ENCODE measurements around the gene ANGPT4.

ANGPT4 gene

DNA sequence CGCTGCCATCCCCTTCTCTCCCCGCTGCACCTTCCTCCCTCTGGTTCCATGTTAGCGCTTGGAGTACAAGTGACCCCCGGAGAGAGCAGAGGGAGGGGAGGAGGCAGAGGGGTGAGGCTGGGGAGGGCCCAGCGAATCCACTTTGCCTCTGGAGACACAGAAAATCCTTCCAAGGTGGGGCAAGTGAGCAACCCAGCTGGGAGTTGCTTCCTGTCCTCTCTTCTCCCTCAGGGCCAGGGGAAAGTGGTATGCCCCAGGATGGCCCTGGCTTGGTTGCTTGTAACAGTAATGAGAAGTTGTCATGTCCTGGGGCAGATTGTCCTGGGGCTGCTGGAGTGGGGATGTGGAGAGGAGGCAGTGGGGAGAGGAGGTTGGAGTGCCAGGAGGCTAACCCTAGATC, 691 bp upstream of the ANGPT4 start:
- no peaks in the 10 kb centered on the region for H3K36me3 ChIP-seq
- H3K27me3 ChIP-seq (ENCODE audit: insufficient read depth, low read depth, severe bottlenecking): no peaks in the 10 kb centered on the region
- H3K27ac ChIP-seq: no peak overlapping the region
- no peak overlapping the region for H3K4me3 ChIP-seq (ENCODE audit: low read depth, low read length)
- no peak for DNase-seq
- no peaks in the 10 kb centered on the region for H3K9me3 ChIP-seq (ENCODE audit: severe bottlenecking)
- TF ChIP-seq CTCF (IDR thresholded peaks at IDR 0.05; ENCODE audit: low read depth, low read length): no peak

DNA sequence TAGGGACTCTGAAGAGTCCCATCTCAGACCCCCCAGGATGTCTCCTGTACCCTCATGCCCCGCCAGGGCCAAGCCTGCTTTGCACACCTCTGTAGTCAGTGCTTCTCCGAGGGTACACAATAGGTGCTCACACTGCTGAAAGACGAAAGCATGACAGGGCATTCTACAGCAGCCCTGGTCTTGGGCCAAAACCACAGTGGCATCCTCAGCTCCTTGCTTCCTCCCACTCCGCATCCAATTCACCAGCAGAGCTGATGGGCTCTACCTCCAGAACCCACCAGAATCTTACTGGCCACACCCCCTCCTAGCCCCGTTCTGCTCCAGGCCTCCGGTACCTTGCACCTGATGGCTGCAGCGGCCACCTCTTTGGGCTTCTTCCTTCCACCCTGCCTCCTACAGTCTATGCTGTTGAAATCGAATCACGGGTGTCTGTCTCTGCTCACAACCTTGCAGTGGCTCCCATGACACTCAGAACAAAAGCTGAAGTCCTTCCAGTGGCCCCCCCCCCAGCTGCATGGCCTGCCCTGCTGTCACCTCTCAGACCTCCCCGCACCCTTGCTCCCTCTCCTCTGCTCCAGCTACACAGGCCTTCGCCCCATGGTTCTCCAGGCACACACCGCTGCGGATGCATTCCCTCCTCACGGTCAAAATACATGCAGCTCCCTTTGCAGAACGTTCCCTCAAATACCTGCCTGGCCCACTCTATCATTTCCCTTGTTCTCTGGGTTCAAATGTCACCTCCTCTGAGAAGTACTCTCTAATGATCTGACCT, 1.2 kb downstream of the ANGPT4 start:
- no peak for DNase-seq
- Histone ChIP-seq H3K36me3 (no peaks in the 10 kb centered on the region), H3K27me3 (ENCODE audit: insufficient read depth, low read depth, severe bottlenecking) (no peaks in the 10 kb centered on the region), H3K4me3 (ENCODE audit: low read depth, low read length) (no peak overlapping the region), H3K27ac (no peak overlapping the region), H3K9me3 (ENCODE audit: severe bottlenecking) (no peaks in the 10 kb centered on the region)
- TF ChIP-seq CTCF (IDR thresholded peaks at IDR 0.05; ENCODE audit: low read depth, low read length): no peak

- Histone ChIP-seq H3K9me3 (ENCODE audit: severe bottlenecking) (no peaks in the 10 kb centered on the region), H3K36me3 (no peaks in the 10 kb centered on the region), H3K4me3 (ENCODE audit: low read depth, low read length) (no peak overlapping the region), H3K27ac (no peak overlapping the region), H3K27me3 (ENCODE audit: insufficient read depth, low read depth, severe bottlenecking) (no peaks in the 10 kb centered on the region)
- no peak for TF ChIP-seq CTCF (IDR thresholded peaks at IDR 0.05; ENCODE audit: low read depth, low read length)
- DNase-seq: no peak
These were observed 2.8 kb downstream of the ANGPT4 start for GRCh38 chr20:913306-913849.

DNA sequence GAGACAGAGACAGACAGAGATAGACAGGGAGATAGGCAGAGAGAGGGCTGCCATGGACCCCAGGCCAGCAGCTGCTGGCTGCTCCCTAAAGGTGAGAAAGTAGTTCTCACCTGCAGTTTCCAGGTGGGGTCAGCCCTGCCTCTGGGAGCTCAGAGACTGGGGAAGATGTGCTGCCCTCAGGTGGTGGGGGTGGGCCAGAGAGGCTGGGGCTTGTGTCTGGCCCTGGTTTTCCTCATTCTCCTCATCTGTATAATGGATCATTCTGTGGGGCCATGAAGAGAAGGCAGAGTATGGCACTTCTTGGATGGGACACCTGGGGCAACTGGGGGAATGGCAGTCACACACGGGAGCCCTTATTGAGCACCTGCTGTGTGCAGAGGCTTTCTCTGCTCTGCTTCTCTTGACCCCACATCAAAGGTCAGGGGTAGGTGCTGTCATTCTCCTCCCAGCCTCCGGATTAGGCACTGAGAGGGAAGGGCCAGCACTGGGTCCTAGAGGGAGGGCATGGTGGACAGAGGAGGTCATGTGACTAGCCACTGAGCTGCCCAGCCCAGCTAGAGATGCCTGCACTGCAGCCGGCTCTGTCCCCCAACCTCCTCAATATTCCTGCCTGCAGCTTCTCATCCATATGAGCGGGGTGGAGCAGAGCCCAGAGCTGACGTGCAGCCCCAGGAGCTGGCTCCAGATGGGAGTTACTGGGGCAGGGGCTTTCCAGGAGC, 4.1 kb downstream of the ANGPT4 start:
- no peaks in the 10 kb centered on the region for H3K27me3 ChIP-seq (ENCODE audit: insufficient read depth, low read depth, severe bottlenecking)
- TF ChIP-seq CTCF (IDR thresholded peaks at IDR 0.05; ENCODE audit: low read depth, low read length): peak; percentile 28; the same call in 1 of the 2 replicates
- H3K27ac ChIP-seq: no peak overlapping the region

GRCh38 chr20:910870-911770, 5.0 kb downstream of the ANGPT4 start:
- no peak for TF ChIP-seq CTCF (IDR thresholded peaks at IDR 0.05; ENCODE audit: low read depth, low read length)
- H3K9me3 ChIP-seq (ENCODE audit: severe bottlenecking): no peaks in the 10 kb centered on the region
- H3K27ac ChIP-seq: no peak overlapping the region
- DNase-seq: no peak
- no peaks in the 10 kb centered on the region for H3K27me3 ChIP-seq (ENCODE audit: insufficient read depth, low read depth, severe bottlenecking)
- H3K4me3 ChIP-seq (ENCODE audit: low read depth, low read length): no peak overlapping the region
- no peaks in the 10 kb centered on the region for H3K36me3 ChIP-seq

More for the DNA sequence above, 4.1 kb downstream of the ANGPT4 start:
- Histone ChIP-seq H3K4me3 (ENCODE audit: low read depth, low read length) (no peak overlapping the region), H3K9me3 (ENCODE audit: severe bottlenecking) (no peaks in the 10 kb centered on the region), H3K36me3 (no peaks in the 10 kb centered on the region)
- no peak for DNase-seq

Measured in WERI-Rb-1 (cell line).